ENCODE measurements around the gene ABI2. TPM values are rescaled to one million over a fixed set of nuclear protein-coding genes. Genes with fewer than 3 reads are reported as not detected.
A peak's percentile ranks its signal among the peaks of the same experiment; 100 is the strongest.

The ABI2 gene
- total and polyA plus RNA-seq, 2 donors (not counting 1 experiment from before 2014, with no cell fraction given) = 32.2 to 60.9 TPM

DNA sequence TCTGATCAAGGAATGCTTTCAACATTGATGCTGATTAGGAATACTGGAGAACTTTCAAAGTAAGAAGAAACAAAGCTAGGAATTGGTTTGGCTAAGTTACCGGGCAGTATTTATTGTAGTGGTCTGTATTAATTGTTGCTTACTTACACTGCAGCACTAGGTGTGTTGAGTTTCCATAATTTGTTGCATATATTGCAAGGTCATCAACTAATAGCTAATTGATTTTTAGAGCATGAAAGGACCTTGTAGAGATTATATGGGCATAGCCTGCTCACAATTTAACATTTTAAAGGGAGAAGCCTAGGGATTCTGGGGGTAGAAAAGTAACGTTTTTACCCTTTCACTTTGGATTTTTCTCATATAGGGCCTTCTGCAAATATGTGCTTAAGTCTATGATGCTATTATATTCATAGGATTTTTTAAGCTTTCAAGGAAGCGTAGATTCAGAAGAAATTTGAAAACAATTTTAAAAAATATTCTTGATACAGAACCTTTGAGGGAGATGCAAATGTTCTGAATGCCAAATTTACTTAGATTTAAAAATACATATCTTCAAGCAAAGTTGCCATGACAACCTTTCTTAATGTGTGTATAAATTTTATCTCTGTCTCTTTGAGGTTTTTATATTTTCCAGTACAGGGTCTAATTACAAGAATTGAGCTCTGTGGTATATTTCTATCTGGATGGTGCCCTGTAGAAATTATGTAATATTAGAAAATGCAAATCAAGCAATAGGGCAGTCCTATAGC, 17.3 kb upstream of the ABI2 start:
- TF ChIP-seq EZH2 (IDR thresholded peaks at IDR 0.05; ENCODE audit: low read length, missing control alignments) = no peak
- no peak for TF ChIP-seq CTCF (conservative IDR thresholded peaks at IDR 0.05 in 1 of 2, IDR thresholded peaks at IDR 0.05 in 1 of 2; ENCODE audit: low read depth in 1 of 2, low read length in 2 of 2)

DNA sequence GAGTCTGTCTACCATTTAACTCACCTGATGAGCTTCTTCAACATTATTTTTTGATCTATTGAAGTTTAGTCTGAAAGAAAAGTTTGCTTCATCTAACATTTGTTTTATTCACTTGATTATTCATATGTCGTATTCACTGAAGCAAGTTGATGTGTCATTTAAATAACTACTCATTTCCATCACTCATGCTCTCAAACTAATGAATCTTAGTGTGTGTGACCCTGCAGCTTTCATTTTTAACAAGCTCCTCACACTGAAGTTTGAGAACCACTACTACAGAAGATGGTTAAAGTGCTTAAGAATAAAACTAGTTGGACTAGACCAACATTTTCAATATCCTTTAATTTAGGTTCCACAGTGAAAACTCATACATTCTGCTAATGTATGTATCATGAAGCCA, 1.8 kb upstream of the ABI2 start:
- H3K27ac ChIP-seq (ENCODE audit: insufficient read depth, low read length) = no peak overlapping the region
- no peaks in the 10 kb centered on the region for H3K36me3 ChIP-seq (ENCODE audit: control insufficient read depth, insufficient read depth, low read length)
- no peak overlapping the region for H3K4me3 ChIP-seq (replicated peaks in 1 of 4; ENCODE audit: control extremely low read depth in 1 of 4, insufficient read depth in 1 of 4, low read depth in 3 of 4, low read length in 4 of 4)
- TF ChIP-seq EZH2 (IDR thresholded peaks at IDR 0.05; ENCODE audit: low read length, missing control alignments) (no peak), CTCF (conservative IDR thresholded peaks at IDR 0.05 in 1 of 2, IDR thresholded peaks at IDR 0.05 in 1 of 2; ENCODE audit: low read depth in 1 of 2, low read length in 2 of 2) (no peak)
- H4K20me1 ChIP-seq (ENCODE audit: control insufficient read depth, extremely low read depth, insufficient read depth, low read length) = no peaks in the 10 kb centered on the region
- H3K27me3 ChIP-seq (ENCODE audit: control insufficient read depth, insufficient read depth, low read length) = no peaks in the 10 kb centered on the region
- H3K79me2 ChIP-seq (ENCODE audit: control insufficient read depth, insufficient read depth, low read length) = peaks cover 29% of the 10 kb centered on the region
- no peaks in the 10 kb centered on the region for H3K4me1 ChIP-seq (ENCODE audit: control insufficient read depth, extremely low read depth, insufficient read depth, low read length)
- no peaks in the 10 kb centered on the region for H3K9me3 ChIP-seq (ENCODE audit: control insufficient read depth, insufficient read depth, low read depth, low read length)
- no peak overlapping the region for H2AFZ ChIP-seq (ENCODE audit: low read length)
- no peak overlapping the region for H3K9ac ChIP-seq (ENCODE audit: insufficient read depth, low read length)
- DNase-seq (ENCODE audit: low read depth in 2 of 2) = no peak
- no peak overlapping the region for H3K4me2 ChIP-seq (ENCODE audit: extremely low read depth, insufficient read depth, low read length)

More for the DNA sequence above, 17.3 kb upstream of the ABI2 start:
- no peak for DNase-seq (ENCODE audit: low read depth in 2 of 2)
- Histone ChIP-seq H3K79me2 (ENCODE audit: control insufficient read depth, insufficient read depth, low read length) (no peaks in the 10 kb centered on the region), H3K27ac (ENCODE audit: insufficient read depth, low read length) (no peak overlapping the region), H3K27me3 (ENCODE audit: control insufficient read depth, insufficient read depth, low read length) (no peaks in the 10 kb centered on the region), H2AFZ (ENCODE audit: low read length) (no peak overlapping the region), H3K4me2 (ENCODE audit: extremely low read depth, insufficient read depth, low read length) (no peak overlapping the region), H3K36me3 (ENCODE audit: control insufficient read depth, insufficient read depth, low read length) (no peaks in the 10 kb centered on the region), H3K9ac (ENCODE audit: insufficient read depth, low read length) (no peak overlapping the region), H3K9me3 (ENCODE audit: control insufficient read depth, insufficient read depth, low read depth, low read length) (no peaks in the 10 kb centered on the region), H3K4me3 (replicated peaks in 1 of 4; ENCODE audit: control extremely low read depth in 1 of 4, insufficient read depth in 1 of 4, low read depth in 3 of 4, low read length in 4 of 4) (no peak overlapping the region), H4K20me1 (ENCODE audit: control insufficient read depth, extremely low read depth, insufficient read depth, low read length) (no peaks in the 10 kb centered on the region), H3K4me1 (ENCODE audit: control insufficient read depth, extremely low read depth, insufficient read depth, low read length) (no peaks in the 10 kb centered on the region)

DNA sequence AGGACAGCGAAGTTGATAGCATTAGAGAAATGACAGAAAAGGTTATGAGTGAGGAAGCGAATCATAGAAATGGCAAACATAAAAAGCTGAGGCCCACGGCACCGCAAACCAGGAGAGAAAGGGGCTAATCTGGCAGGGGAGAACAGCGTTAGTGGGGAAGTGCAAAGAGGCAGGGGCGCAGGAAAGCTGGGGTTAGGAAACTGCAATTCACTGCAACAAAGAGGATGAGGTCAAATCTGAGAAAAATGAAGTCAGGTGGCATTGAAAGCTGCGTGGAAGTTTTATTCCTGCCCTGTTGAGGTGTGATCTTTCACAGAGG, 653 bp upstream of the ABI2 start:
- DNase-seq (ENCODE audit: low read depth in 2 of 2) = no peak
- no peaks in the 10 kb centered on the region for H3K27me3 ChIP-seq (ENCODE audit: control insufficient read depth, insufficient read depth, low read length)
- TF ChIP-seq CTCF (conservative IDR thresholded peaks at IDR 0.05 in 1 of 2, IDR thresholded peaks at IDR 0.05 in 1 of 2; ENCODE audit: low read depth in 1 of 2, low read length in 2 of 2) = peak in 1 of 2 donors; percentile 2
- no peak for TF ChIP-seq EZH2 (IDR thresholded peaks at IDR 0.05; ENCODE audit: low read length, missing control alignments)
- no peaks in the 10 kb centered on the region for H3K4me1 ChIP-seq (ENCODE audit: control insufficient read depth, extremely low read depth, insufficient read depth, low read length)
- H3K9me3 ChIP-seq (ENCODE audit: control insufficient read depth, insufficient read depth, low read depth, low read length) = no peaks in the 10 kb centered on the region
- H2AFZ ChIP-seq (ENCODE audit: low read length) = peak overlapping the region; percentile 73
- H3K9ac ChIP-seq (ENCODE audit: insufficient read depth, low read length) = peak overlapping the region; percentile 62
- peaks cover 41% of the 10 kb centered on the region for H3K79me2 ChIP-seq (ENCODE audit: control insufficient read depth, insufficient read depth, low read length)
- peak overlapping the region; percentile 76 for H3K27ac ChIP-seq (ENCODE audit: insufficient read depth, low read length)
- no peaks in the 10 kb centered on the region for H4K20me1 ChIP-seq (ENCODE audit: control insufficient read depth, extremely low read depth, insufficient read depth, low read length)
- H3K4me2 ChIP-seq (ENCODE audit: extremely low read depth, insufficient read depth, low read length) = peak overlapping the region; percentile 95
- peak overlapping the region; percentile 70 to 93 (median 77) for H3K4me3 ChIP-seq (replicated peaks in 1 of 4; ENCODE audit: control extremely low read depth in 1 of 4, insufficient read depth in 1 of 4, low read depth in 3 of 4, low read length in 4 of 4)
- H3K36me3 ChIP-seq (ENCODE audit: control insufficient read depth, insufficient read depth, low read length) = no peaks in the 10 kb centered on the region

All from fibroblast of lung (primary cell).